GM12801 (cell line): ENCODE data around the gene INPP5E.

Experiments
- CTCF ChIP-seq: IDR thresholded peaks from one replicate; pipeline ENCODE4 v1.5.1; 2011; ENCODE audit warnings: control low read depth; ENCODE audit not compliant: insufficient read length; ENCODE audit errors: extremely low read depth

Gene INPP5E

GRCh38 chr9:136453326-136453725, 13.7 kb upstream of the INPP5E start:
- TF ChIP-seq CTCF, result no peak

DNA sequence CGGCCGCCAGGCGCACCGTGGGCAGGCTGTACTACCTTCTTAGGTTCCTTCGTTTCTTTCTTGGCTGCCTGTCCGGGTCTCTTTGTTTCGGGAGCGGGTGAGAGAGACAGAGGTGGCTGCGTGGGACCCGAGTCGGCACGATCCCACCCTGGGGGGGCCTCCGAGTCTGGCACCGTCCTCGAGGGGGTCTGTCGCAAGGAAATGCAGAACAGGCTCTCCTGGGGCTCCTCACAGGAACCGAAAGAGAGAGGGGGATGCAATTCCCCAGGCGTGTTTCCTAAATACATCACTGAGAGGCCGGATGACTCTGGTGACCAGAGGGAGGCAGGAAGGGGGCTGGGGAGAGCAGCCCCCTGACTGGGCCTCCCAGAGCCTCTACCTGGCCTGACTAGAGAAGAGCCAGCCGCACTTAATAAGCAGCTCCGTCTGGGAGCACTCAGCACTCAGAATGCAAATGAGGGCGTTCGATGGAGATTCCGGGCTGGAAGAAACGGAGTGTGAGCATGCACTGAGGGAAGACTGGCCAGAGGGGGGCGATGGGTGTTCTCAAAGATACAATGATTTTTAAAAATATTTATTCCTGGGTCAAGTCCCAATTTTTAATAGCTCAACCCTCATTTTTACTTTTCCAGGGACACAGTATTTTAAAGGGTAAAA, 11.7 kb upstream of the INPP5E start:
- TF ChIP-seq CTCF, result no peak

DNA sequence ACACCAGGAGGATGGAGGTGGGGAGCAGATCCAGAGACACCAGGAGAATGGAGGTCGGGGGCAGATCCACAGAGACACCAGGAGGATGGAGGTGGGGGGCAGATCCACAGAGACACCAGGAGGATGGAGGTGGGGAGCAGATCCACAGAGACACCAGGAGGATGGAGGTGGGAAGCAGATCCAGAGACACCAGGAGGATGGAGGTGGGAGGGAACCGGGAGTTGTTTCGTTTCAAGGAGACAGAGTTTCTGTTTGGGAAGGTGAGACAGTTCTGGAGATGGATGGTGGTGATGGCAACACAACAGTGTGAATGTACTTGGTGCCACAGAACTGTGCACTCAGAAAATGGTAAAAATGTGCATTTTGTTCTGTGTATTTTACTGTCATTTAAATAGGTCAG, 9.0 kb upstream of the INPP5E start:
- no peak for TF ChIP-seq CTCF

GRCh38 chr9:136447173-136447778, 7.6 kb upstream of the INPP5E start:
- TF ChIP-seq CTCF, result no peak

- TF ChIP-seq CTCF, result no peak
Measured at GRCh38 chr9:136445799-136446198, 6.2 kb upstream of the INPP5E start.

GRCh38 chr9:136444102-136444501, 4.5 kb upstream of the INPP5E start:
- no peak for TF ChIP-seq CTCF

GRCh38 chr9:136443687-136444086, 4.0 kb upstream of the INPP5E start:
- no peak for TF ChIP-seq CTCF
